Naive thymus-derived CD4-positive, alpha-beta T cell (primary cell): ENCODE measurements around the gene HIPK2. TPM values are rescaled to one million over a fixed set of nuclear protein-coding genes. Genes with fewer than 3 reads are reported as not detected.
A peak's percentile ranks its signal among the peaks of the same experiment; 100 is the strongest.

Experiments used
- ATAC-seq: fragments of 150-1000 bp; cut with Tn5 transposase; 2 replicates; pipeline ENCODE4 v1.10.0; 2021; ENCODE audit warnings: mild to moderate bottlenecking, moderate library complexity
- CTCF ChIA-PET: fragments of 350-600 bp; sonication (Branson Sonifier 250); formaldehyde crosslinking; loops from one replicate; lab custom pipeline; 2021; ENCODE audit warnings: antibody characterized with exemption; lab: Charles Lee
- POLR2A ChIA-PET: fragments of 350-600 bp; sonication (Branson Sonifier 250); formaldehyde crosslinking; loops from one replicate; lab custom pipeline; 2021; ENCODE audit warnings: antibody characterized with exemption, inconsistent platforms; lab: Charles Lee
- DNase-seq, 9 donors: peaks; one replicate each; pipeline versions ENCODE4 v3.0.0 to v3.0.0-alpha.2; 2020 to 2022; ENCODE audit warnings: mixed read lengths in 1 of 9
- H3K27ac ChIP-seq: one replicate; pipeline ENCODE4 v1.7.0; 2013; ENCODE audit warnings: mild to moderate bottlenecking, low read depth, low read length, moderate library complexity
- H3K27me3 ChIP-seq, 2 donors: one replicate each; pipeline ENCODE4 v1.7.0; 2013; ENCODE audit warnings: low read length in 2 of 2, mild to moderate bottlenecking in 2 of 2, moderate library complexity in 2 of 2; ENCODE audit not compliant: control insufficient read depth in 2 of 2, insufficient read depth in 2 of 2
- H3K36me3 ChIP-seq, 3 experiments: 1 replicate in 2 of 3; 2 replicates in 1 of 3; pipeline ENCODE4 v1.7.0; 2013; ENCODE audit warnings: low read length in 3 of 3, mild to moderate bottlenecking in 3 of 3, moderate library complexity in 1 of 3; ENCODE audit not compliant: insufficient read depth in 3 of 3, control insufficient read depth in 2 of 3
- H3K4me1 ChIP-seq, 2 donors: one replicate each; pipeline ENCODE4 v1.7.0; 2013; ENCODE audit warnings: low read length in 2 of 2, mild to moderate bottlenecking in 2 of 2, moderate library complexity in 1 of 2; ENCODE audit not compliant: control insufficient read depth in 2 of 2, insufficient read depth in 2 of 2
- H3K4me3 ChIP-seq: 2 replicates; pipeline ENCODE4 v1.7.0; 2013; ENCODE audit warnings: mild to moderate bottlenecking, low read length
- H3K9me3 ChIP-seq, 3 experiments: 1 replicate in 2 of 3; 2 replicates in 1 of 3; pipeline ENCODE4 v1.7.0; 2013; ENCODE audit warnings: low read length in 3 of 3; ENCODE audit not compliant: control insufficient read depth in 2 of 3
- H3K27ac Mint-ChIP-seq, 9 donors: one replicate each; pipeline ENCODE4 v1.8.0; 2020 to 2022; ENCODE audit warnings: mixed read lengths in 9 of 9, mild to moderate bottlenecking in 8 of 9, moderate library complexity in 5 of 9, inconsistent platforms in 2 of 9
- H3K27me3 Mint-ChIP-seq, 5 donors: one replicate each; pipeline ENCODE4 v1.8.0; 2021 to 2022; ENCODE audit warnings: mixed read lengths in 5 of 5, mild to moderate bottlenecking in 1 of 5
- H3K36me3 Mint-ChIP-seq, 5 donors: one replicate each; pipeline ENCODE4 v1.8.0; 2020 to 2022; ENCODE audit warnings: mixed read lengths in 5 of 5, mild to moderate bottlenecking in 3 of 5, inconsistent platforms in 1 of 5
- H3K4me1 Mint-ChIP-seq, 7 donors: one replicate each; pipeline ENCODE4 v1.8.0; 2020 to 2022; ENCODE audit warnings: mixed read lengths in 7 of 7, mild to moderate bottlenecking in 3 of 7, inconsistent platforms in 1 of 7
- H3K4me3 Mint-ChIP-seq, 10 donors: one replicate each; pipeline ENCODE4 v1.8.0; 2020 to 2022; ENCODE audit warnings: mild to moderate bottlenecking in 10 of 10, mixed read lengths in 10 of 10, moderate library complexity in 6 of 10, inconsistent platforms in 2 of 10
- H3K9me3 Mint-ChIP-seq, 11 donors: one replicate each; pipeline ENCODE4 v1.8.0; 2020 to 2022; ENCODE audit warnings: mixed read lengths in 11 of 11, mild to moderate bottlenecking in 4 of 11, inconsistent platforms in 1 of 11, moderate library complexity in 1 of 11
- intact Hi-C, 2 donors: fragments of 100-400 bp; cut with micrococcal nuclease; formaldehyde crosslinking; loops; one replicate each; pipeline ENCODE4 v1.15.1; 2023
- polyA plus RNA-seq, 2 donors: library from polyadenylated mRNA; unstranded; fragments of 300-500 nt; fragmentation: Illumina TruSeq; gene quantifications; one replicate each; pipeline ENCODE4 v1.2.3, GENCODE V29; 2021
- total RNA-seq, 6 experiments: library from RNA in 5 of 6; stranded (reverse) in 5 of 6; gene quantifications; 1 replicate in 5 of 6; 2 replicates in 1 of 6; pipeline ENCODE4 v1.2.3 and lab custom pipeline; 2021 to 2026

Gene HIPK2
- total and polyA plus RNA-seq, 7 experiments from 2014 or later = 4.6 to 44.0 (median 36.1) TPM

DNA sequence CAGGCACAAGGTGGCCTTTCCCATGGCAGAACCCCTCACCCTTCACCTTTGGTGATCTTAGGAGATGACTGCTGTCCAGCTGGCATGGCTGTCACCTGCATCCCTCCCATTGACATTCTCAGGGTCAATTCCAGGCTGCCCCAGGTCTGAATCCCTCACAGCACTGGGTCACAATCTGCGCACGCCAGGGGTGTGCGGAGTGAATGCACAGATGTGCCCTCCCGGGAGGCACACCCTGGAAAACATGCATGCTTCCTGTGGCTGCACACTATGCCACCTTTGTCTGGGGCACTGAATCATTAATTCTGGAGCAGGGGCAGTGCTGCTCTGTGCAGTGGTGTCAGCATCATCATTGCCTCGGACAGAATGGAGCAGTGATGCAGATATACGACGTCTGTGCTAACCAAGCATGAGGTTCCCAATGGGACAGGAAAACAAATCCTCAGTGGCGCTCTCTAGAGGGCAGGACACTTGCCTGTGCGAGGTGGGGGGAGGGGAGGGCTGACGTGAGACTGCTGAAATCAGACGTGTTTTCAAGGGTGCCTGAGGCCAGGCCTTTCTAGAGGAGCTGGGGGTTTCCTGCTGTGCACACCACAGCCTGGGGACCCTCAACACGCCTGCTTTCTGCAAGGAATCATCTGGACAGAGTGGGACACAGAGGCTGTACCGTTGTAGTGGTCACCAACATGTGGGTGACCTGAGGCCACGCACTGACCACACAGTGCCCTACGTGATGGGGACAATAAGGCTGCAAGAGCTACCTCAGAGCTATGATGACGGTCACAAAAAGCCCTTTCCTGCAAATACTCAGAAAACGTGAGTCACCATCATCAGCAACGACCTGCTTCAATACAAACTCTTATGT, 77.9 kb downstream of the HIPK2 start:
- H3K9me3 ChIP-seq = no peaks in the 10 kb centered on the region
- H3K27ac ChIP-seq = no peak overlapping the region
- Mint-ChIP-seq H3K27ac (peak overlapping the region in 2 of 9 donors; percentile 14 to 87), H3K36me3 (peaks cover 10 to 48% (median 13%) of the 10 kb centered on the region in 5 donors), H3K4me3 (no peak overlapping the region), H3K9me3 (no peaks in the 10 kb centered on the region), H3K27me3 (no peaks in the 10 kb centered on the region), H3K4me1 (peaks cover 26 to 60% (median 46%) of the 10 kb centered on the region in 7 donors)
- H3K4me1 ChIP-seq = peaks cover 0 to 9% of the 10 kb centered on the region in 2 donors
- ATAC-seq (no peak), DNase-seq (no peak)
- ChIA-PET POLR2A (no interaction called here), CTCF (no interaction called here)
- H3K27me3 ChIP-seq = no peaks in the 10 kb centered on the region
- H3K36me3 ChIP-seq = peaks cover 0 to 18% (median 0%) of the 10 kb centered on the region in 3 experiments
- intact Hi-C loops = no loop called here
- no peak overlapping the region for H3K4me3 ChIP-seq

DNA sequence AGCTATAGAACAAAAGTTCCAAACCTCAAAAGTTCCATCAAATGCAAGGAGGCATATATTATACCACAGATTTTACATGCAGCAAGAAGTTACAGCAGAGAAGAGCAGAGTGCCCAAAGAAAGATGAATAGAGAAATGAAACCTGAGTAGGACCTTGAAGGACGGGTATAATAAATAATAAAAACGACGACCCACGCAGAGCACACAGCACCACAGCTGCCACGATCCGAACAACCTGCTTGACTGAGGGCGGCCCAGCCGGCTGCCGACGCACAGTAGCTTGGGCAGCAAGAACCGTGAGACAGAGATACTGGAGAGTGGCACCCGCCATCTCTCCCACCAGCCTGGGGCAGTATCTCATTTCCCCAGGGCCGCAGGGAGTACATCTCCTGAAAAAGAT, 79.0 kb downstream of the HIPK2 start:
- Histone ChIP-seq H3K9me3 (no peaks in the 10 kb centered on the region), H3K4me1 (peaks cover 0 to 9% of the 10 kb centered on the region in 2 donors), H3K27ac (no peak overlapping the region), H3K36me3 (peaks cover 0 to 19% (median 0%) of the 10 kb centered on the region in 3 experiments), H3K27me3 (no peaks in the 10 kb centered on the region), H3K4me3 (no peak overlapping the region)
- Mint-ChIP-seq H3K36me3 (peaks cover 7 to 57% (median 17%) of the 10 kb centered on the region in 5 donors), H3K27ac (no peak overlapping the region), H3K9me3 (no peaks in the 10 kb centered on the region), H3K4me1 (peaks cover 21 to 62% (median 49%) of the 10 kb centered on the region in 7 donors), H3K4me3 (no peak overlapping the region), H3K27me3 (no peaks in the 10 kb centered on the region)
- DNase-seq = no peak
- ChIA-PET CTCF (no interaction called here), POLR2A (no interaction called here)
- ATAC-seq = no peak
- intact Hi-C loops = no loop called here

DNA sequence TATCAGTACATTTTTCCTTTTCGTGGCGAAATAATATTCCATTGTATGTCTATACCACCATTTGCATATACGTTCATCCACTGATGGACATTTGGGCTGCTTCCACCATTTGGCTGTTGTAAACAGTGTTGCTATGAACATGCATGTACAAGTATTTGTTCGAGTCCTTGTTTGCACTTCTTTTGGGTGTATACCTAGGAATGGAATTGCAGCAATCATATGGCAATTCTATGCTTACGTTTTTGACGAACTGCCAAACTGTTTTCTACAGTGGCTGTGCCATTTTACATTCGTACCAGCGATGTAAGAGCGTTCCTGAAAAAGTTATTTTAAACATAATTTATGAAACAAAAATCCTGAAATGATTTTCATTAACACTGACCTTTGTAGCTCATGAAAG, 79.5 kb downstream of the HIPK2 start:
- H3K27ac Mint-ChIP-seq = no peak overlapping the region
- POLR2A ChIA-PET = no interaction called here
- H3K36me3 Mint-ChIP-seq = peaks cover 7 to 57% (median 17%) of the 10 kb centered on the region in 5 donors
- H3K9me3 ChIP-seq = no peaks in the 10 kb centered on the region
- no peaks in the 10 kb centered on the region for H3K27me3 ChIP-seq
- H3K4me1 ChIP-seq = peaks cover 0 to 9% of the 10 kb centered on the region in 2 donors
- no peak overlapping the region for H3K4me3 ChIP-seq
- H3K27ac ChIP-seq = no peak overlapping the region
- ATAC-seq (no peak), DNase-seq (no peak)
- no peaks in the 10 kb centered on the region for H3K9me3 Mint-ChIP-seq
- intact Hi-C loops = no loop called here
- H3K36me3 ChIP-seq = peaks cover 0 to 19% (median 0%) of the 10 kb centered on the region in 3 experiments
- H3K4me3 Mint-ChIP-seq = no peak overlapping the region
- H3K4me1 Mint-ChIP-seq = peaks cover 21 to 62% (median 49%) of the 10 kb centered on the region in 7 donors
- CTCF ChIA-PET = interaction anchor here (0.7 kb wide), 1 partner anchor 369 kb away, joined by 3 read pairs; no protein-coding TSS in a partner anchor
- H3K27me3 Mint-ChIP-seq = no peaks in the 10 kb centered on the region

DNA sequence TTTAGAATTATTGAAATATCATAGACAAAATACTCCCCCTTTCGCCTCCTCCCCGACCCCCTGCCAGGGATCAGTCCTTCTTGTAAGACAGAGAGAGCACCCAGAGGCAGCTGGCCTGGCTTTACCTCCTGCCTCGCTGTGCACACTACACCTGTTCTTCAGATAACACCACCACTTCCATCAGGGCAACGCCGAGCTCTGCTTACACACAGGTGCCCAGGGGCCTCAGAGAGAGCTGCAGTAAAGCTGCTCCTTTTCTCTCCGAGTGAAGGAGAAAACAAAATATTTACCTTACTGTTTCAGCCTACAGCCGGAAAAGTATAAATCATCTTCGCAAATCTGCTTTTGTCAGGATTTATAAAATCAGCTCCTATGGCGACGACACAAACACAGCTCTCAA, 80.7 kb downstream of the HIPK2 start:
- intact Hi-C loops = no loop called here
- Mint-ChIP-seq H3K27ac (peak overlapping the region; percentile 23 to 83 (median 56)), H3K9me3 (no peaks in the 10 kb centered on the region), H3K36me3 (peaks cover 7 to 54% (median 17%) of the 10 kb centered on the region in 5 donors), H3K4me1 (peaks cover 20 to 64% (median 49%) of the 10 kb centered on the region in 7 donors), H3K27me3 (no peaks in the 10 kb centered on the region), H3K4me3 (peak overlapping the region in 3 of 10 donors; percentile 16 to 32 (median 17))
- CTCF ChIA-PET = no interaction called here
- POLR2A ChIA-PET = no interaction called here
- DNase-seq (no peak), ATAC-seq (no peak)
- H3K4me1 ChIP-seq = peaks cover 0 to 9% of the 10 kb centered on the region in 2 donors
- H3K9me3 ChIP-seq = no peaks in the 10 kb centered on the region
- H3K27ac ChIP-seq = no peak overlapping the region
- H3K27me3 ChIP-seq = no peaks in the 10 kb centered on the region
- no peak overlapping the region for H3K4me3 ChIP-seq
- H3K36me3 ChIP-seq = peaks cover 0 to 25% (median 0%) of the 10 kb centered on the region in 3 experiments

DNA sequence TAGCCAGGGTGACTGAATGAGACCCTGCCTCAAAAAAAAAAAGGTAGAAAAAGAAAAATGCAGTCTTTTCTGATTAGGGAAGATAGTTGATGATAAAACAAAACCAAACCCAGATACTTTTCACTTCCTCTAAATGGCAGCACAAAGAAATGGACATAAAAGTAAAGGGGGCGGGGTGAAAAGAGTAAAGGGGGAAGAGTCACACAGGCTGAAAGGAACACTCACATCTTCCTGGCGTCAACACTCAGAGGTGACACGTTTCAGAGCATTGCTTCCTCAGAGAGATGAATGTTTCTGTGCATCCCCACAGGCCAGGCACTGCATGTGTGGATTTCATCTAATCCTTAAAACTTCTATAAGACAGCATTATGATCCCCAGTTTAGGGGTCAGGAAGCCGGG, 81.2 kb downstream of the HIPK2 start:
- no peaks in the 10 kb centered on the region for H3K27me3 Mint-ChIP-seq
- peaks cover 7 to 51% (median 17%) of the 10 kb centered on the region in 5 donors for H3K36me3 Mint-ChIP-seq
- POLR2A ChIA-PET = no interaction called here
- intact Hi-C loops = no loop called here
- Histone ChIP-seq H3K4me1 (peaks cover 0 to 9% of the 10 kb centered on the region in 2 donors), H3K36me3 (peaks cover 0 to 25% (median 0%) of the 10 kb centered on the region in 3 experiments), H3K27me3 (no peaks in the 10 kb centered on the region), H3K4me3 (no peak overlapping the region), H3K27ac (no peak overlapping the region), H3K9me3 (no peaks in the 10 kb centered on the region)
- H3K4me3 Mint-ChIP-seq = peak overlapping the region in 6 of 10 donors; percentile 1 to 51 (median 26)
- H3K4me1 Mint-ChIP-seq = peaks cover 20 to 64% (median 49%) of the 10 kb centered on the region in 7 donors
- peak overlapping the region in 8 of 9 donors; percentile 23 to 81 (median 62) for H3K27ac Mint-ChIP-seq
- H3K9me3 Mint-ChIP-seq = no peaks in the 10 kb centered on the region
- ATAC-seq (peak; percentile 87), DNase-seq (peak in 7 of 9 donors; percentile 13 to 59 (median 37))
- CTCF ChIA-PET = no interaction called here

DNA sequence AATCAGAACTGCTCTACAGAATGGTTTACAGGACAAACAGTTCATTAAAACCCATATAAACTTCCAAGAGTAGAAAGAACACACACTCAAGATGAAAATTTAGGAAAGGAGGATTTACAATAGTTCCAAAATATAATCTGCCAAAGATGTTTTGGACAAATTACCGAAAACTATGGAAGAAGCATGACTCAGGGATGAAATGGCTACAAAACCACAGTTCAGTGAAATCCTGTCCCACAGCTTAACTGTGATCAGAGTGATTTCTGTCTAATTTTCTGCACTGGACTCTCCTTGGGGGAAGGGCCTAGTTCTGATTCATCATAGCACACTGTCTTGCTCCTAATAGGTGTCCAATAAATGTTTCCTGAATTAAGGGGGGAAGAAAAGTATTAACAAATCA, 82.2 kb downstream of the HIPK2 start:
- no peaks in the 10 kb centered on the region for H3K27me3 ChIP-seq
- no peak overlapping the region for H3K27ac ChIP-seq
- peaks cover 0 to 9% of the 10 kb centered on the region in 2 donors for H3K4me1 ChIP-seq
- no peak overlapping the region for H3K4me3 ChIP-seq
- peaks cover 7 to 51% (median 20%) of the 10 kb centered on the region in 5 donors for H3K36me3 Mint-ChIP-seq
- no peak overlapping the region for H3K4me3 Mint-ChIP-seq
- H3K27ac Mint-ChIP-seq = peak overlapping the region in 4 of 9 donors; percentile 25 to 79 (median 54)
- no peak for DNase-seq
- no peaks in the 10 kb centered on the region for H3K9me3 Mint-ChIP-seq
- intact Hi-C loops = no loop called here
- no peaks in the 10 kb centered on the region for H3K27me3 Mint-ChIP-seq
- no peak for ATAC-seq
- CTCF ChIA-PET = no interaction called here
- H3K4me1 Mint-ChIP-seq = peaks cover 20 to 62% (median 47%) of the 10 kb centered on the region in 7 donors
- POLR2A ChIA-PET = no interaction called here
- peaks cover 0 to 29% (median 0%) of the 10 kb centered on the region in 3 experiments for H3K36me3 ChIP-seq
- H3K9me3 ChIP-seq = no peaks in the 10 kb centered on the region
